ENCODE results near the gene IGFBPL1.

IGFBPL1 gene

GRCh38 chr9:38445154-38446043, 21.1 kb upstream of the IGFBPL1 start:
- DNase-seq (ENCODE audit: low spot score) = peak; percentile 41
- in situ Hi-C loops (cut with MboI; ENCODE audit: low sequenced_read_pairs, unreplicated experiment) = loop anchor here (10.0 kb wide), 1 partner anchor 61 kb away; no protein-coding TSS in a partner anchor
- TF ChIP-seq CTCF (IDR thresholded peaks at IDR 0.05; ENCODE audit: borderline replicate concordance, control extremely low read depth, extremely low read depth, insufficient read depth, missing control alignments) = no peak

- no peak for DNase-seq (ENCODE audit: low spot score)
- in situ Hi-C loops (cut with MboI; ENCODE audit: low sequenced_read_pairs, unreplicated experiment) = loop anchor here (10.0 kb wide), 1 partner anchor 59 kb away; no protein-coding TSS in a partner anchor
- no peak for TF ChIP-seq CTCF (IDR thresholded peaks at IDR 0.05; ENCODE audit: borderline replicate concordance, control extremely low read depth, extremely low read depth, insufficient read depth, missing control alignments)
Observed at GRCh38 chr9:38443597-38443996, 19.3 kb upstream of the IGFBPL1 start.

GRCh38 chr9:38443181-38443580, 18.9 kb upstream of the IGFBPL1 start:
- DNase-seq (ENCODE audit: low spot score) = no peak
- no peak for TF ChIP-seq CTCF (IDR thresholded peaks at IDR 0.05; ENCODE audit: borderline replicate concordance, control extremely low read depth, extremely low read depth, insufficient read depth, missing control alignments)
- in situ Hi-C loops (cut with MboI; ENCODE audit: low sequenced_read_pairs, unreplicated experiment) = loop anchor here (10.0 kb wide), 1 partner anchor 58 kb away; no protein-coding TSS in a partner anchor

- no peak for TF ChIP-seq CTCF (IDR thresholded peaks at IDR 0.05; ENCODE audit: borderline replicate concordance, control extremely low read depth, extremely low read depth, insufficient read depth, missing control alignments)
- DNase-seq (ENCODE audit: low spot score) = no peak
- in situ Hi-C loops (cut with MboI; ENCODE audit: low sequenced_read_pairs, unreplicated experiment) = loop anchor here (10.0 kb wide), 1 partner anchor 58 kb away; no protein-coding TSS in a partner anchor
Observed at GRCh38 chr9:38442473-38443096, 18.3 kb upstream of the IGFBPL1 start.

GRCh38 chr9:38441347-38442085, 17.3 kb upstream of the IGFBPL1 start:
- no peak for TF ChIP-seq CTCF (IDR thresholded peaks at IDR 0.05; ENCODE audit: borderline replicate concordance, control extremely low read depth, extremely low read depth, insufficient read depth, missing control alignments)
- in situ Hi-C loops (cut with MboI; ENCODE audit: low sequenced_read_pairs, unreplicated experiment) = loop anchor here (10.0 kb wide), 1 partner anchor 57 kb away; no protein-coding TSS in a partner anchor
- no peak for DNase-seq (ENCODE audit: low spot score)

GRCh38 chr9:38440516-38440915, 16.3 kb upstream of the IGFBPL1 start:
- no peak for DNase-seq (ENCODE audit: low spot score)

More at GRCh38 chr9:38440516-38440915, 16.3 kb upstream of the IGFBPL1 start:
- TF ChIP-seq CTCF (IDR thresholded peaks at IDR 0.05; ENCODE audit: borderline replicate concordance, control extremely low read depth, extremely low read depth, insufficient read depth, missing control alignments) = no peak
- in situ Hi-C loops (cut with MboI; ENCODE audit: low sequenced_read_pairs, unreplicated experiment) = loop anchor here (10.0 kb wide), 1 partner anchor 56 kb away; no protein-coding TSS in a partner anchor

Data from GM13976 (cell line).